ENCODE measurements around the gene KIF12.

Gene KIF12

GRCh38 chr9:114099669-114100270 is 678 bp upstream of the KIF12 start:
- TF ChIP-seq, protein P1, sequence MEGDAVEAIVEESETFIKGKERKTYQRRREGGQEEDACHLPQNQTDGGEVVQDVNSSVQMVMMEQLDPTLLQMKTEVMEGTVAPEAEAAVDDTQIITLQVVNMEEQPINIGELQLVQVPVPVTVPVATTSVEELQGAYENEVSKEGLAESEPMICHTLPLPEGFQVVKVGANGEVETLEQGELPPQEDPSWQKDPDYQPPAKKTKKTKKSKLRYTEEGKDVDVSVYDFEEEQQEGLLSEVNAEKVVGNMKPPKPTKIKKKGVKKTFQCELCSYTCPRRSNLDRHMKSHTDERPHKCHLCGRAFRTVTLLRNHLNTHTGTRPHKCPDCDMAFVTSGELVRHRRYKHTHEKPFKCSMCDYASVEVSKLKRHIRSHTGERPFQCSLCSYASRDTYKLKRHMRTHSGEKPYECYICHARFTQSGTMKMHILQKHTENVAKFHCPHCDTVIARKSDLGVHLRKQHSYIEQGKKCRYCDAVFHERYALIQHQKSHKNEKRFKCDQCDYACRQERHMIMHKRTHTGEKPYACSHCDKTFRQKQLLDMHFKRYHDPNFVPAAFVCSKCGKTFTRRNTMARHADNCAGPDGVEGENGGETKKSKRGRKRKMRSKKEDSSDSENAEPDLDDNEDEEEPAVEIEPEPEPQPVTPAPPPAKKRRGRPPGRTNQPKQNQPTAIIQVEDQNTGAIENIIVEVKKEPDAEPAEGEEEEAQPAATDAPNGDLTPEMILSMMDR (IDR thresholded peaks at IDR 0.05), result no peak
- Mint-ChIP-seq H3K4me1 (peaks cover 36% of the 10 kb centered on the region), H3K27ac (peak overlapping the region; percentile 50), H3K9me3 (peaks cover 28% of the 10 kb centered on the region), H3K4me3 (no peak overlapping the region), H3K27me3 (ENCODE audit: low read depth, poor library complexity) (peaks cover 79% of the 10 kb centered on the region), H3K36me3 (ENCODE audit: low read depth) (peaks cover 9% of the 10 kb centered on the region)
- DNase-seq, result no peak

GRCh38 chr9:114098021-114098935 is 814 bp downstream of the KIF12 start:
- H3K36me3 Mint-ChIP-seq (ENCODE audit: low read depth), result peaks cover 9% of the 10 kb centered on the region
- peaks cover 64% of the 10 kb centered on the region for H3K27me3 Mint-ChIP-seq (ENCODE audit: low read depth, poor library complexity)
- TF ChIP-seq, protein P1 (IDR thresholded peaks at IDR 0.05), result no peak
- H3K4me3 Mint-ChIP-seq, result peak overlapping the region; percentile 77
- no peak overlapping the region for H3K27ac Mint-ChIP-seq
- DNase-seq, result peak; percentile 84
- H3K9me3 Mint-ChIP-seq, result peaks cover 27% of the 10 kb centered on the region
- peaks cover 36% of the 10 kb centered on the region for H3K4me1 Mint-ChIP-seq

DNA sequence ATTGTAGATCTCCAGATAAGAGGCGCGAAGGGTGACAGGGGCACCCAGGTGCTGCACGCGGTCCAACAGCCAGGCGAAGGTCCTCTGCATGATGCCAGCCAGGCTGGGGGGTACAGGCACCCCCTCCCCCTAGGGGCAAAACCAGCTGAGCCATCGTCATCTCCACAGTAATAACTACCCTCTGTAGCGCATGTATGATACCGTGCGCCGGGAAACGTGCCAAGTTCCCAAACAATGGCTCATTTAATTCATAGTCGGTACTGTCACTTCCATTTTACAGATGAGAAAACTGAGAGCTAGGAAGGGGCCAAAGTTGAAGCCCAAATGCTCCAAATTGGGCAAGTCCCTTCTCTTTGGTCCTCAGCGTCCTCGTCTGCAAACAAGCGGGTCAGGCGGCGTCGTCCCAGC is 1.5 kb downstream of the KIF12 start:
- H3K27me3 Mint-ChIP-seq (ENCODE audit: low read depth, poor library complexity), result peaks cover 59% of the 10 kb centered on the region
- peaks cover 8% of the 10 kb centered on the region for H3K36me3 Mint-ChIP-seq (ENCODE audit: low read depth)

GRCh38 chr9:114096866-114097612 is 2.1 kb downstream of the KIF12 start:
- peaks cover 36% of the 10 kb centered on the region for H3K4me1 Mint-ChIP-seq
- H3K36me3 Mint-ChIP-seq (ENCODE audit: low read depth), result peaks cover 5% of the 10 kb centered on the region
- peaks cover 57% of the 10 kb centered on the region for H3K27me3 Mint-ChIP-seq (ENCODE audit: low read depth, poor library complexity)
- TF ChIP-seq, protein P1 (IDR thresholded peaks at IDR 0.05), result no peak
- peaks cover 15% of the 10 kb centered on the region for H3K9me3 Mint-ChIP-seq
- DNase-seq, result no peak
- no peak overlapping the region for H3K27ac Mint-ChIP-seq
- peak overlapping the region; percentile 77 for H3K4me3 Mint-ChIP-seq

More for the DNA sequence above, 1.5 kb downstream of the KIF12 start:
- H3K4me3 Mint-ChIP-seq, result peak overlapping the region; percentile 77
- H3K9me3 Mint-ChIP-seq, result peaks cover 21% of the 10 kb centered on the region
- H3K4me1 Mint-ChIP-seq, result peaks cover 36% of the 10 kb centered on the region
- H3K27ac Mint-ChIP-seq, result no peak overlapping the region
- no peak for DNase-seq
- TF ChIP-seq, protein P1 (IDR thresholded peaks at IDR 0.05), result no peak

DNA sequence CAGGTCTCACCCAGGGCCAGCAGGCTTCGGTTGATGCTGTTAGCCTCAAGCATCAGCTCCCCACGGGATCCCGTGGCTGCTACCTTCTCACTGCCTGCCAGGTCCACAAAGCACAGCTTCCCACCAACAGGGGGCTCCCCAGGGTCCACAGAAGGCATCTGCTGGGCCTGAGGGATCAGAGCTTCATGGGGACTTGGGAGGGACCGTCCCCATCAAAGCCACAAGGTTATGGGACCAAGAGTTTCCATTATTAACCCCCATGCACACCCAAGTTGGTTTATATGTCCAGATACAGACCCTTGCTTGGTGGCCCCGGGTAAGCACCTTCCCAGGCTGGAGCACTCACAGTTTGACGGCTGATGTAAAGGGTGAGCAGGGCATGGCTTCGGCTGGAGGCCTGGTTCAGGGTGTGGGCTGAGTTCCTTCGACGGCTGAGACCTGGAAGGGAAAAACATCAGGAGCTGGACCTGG is 3.0 kb downstream of the KIF12 start:
- DNase-seq, result peak; percentile 43
- H3K27ac Mint-ChIP-seq, result no peak overlapping the region
- TF ChIP-seq, protein P1 (IDR thresholded peaks at IDR 0.05), result peak; percentile 29
- peaks cover 36% of the 10 kb centered on the region for H3K4me1 Mint-ChIP-seq
- H3K9me3 Mint-ChIP-seq, result peaks cover 5% of the 10 kb centered on the region
- peak overlapping the region; percentile 44 for H3K4me3 Mint-ChIP-seq
- H3K36me3 Mint-ChIP-seq (ENCODE audit: low read depth), result no peaks in the 10 kb centered on the region
- H3K27me3 Mint-ChIP-seq (ENCODE audit: low read depth, poor library complexity), result peaks cover 52% of the 10 kb centered on the region
